Type B pancreatic cell (in vitro differentiated cells): ENCODE results near the gene PTTG1. TPM values are rescaled to one million over a fixed set of nuclear protein-coding genes. Genes with fewer than 3 reads are reported as not detected.
"Not testable (repeated sequence)": the region's sequence is repeated elsewhere in the genome, so short reads cannot be mapped to it uniquely, and the experiment has no call there.

Experiments
- DNase-seq: peaks from one replicate; pipeline ENCODE4 v3.0.0; 2021; ENCODE audit warnings: mixed read lengths; ENCODE audit not compliant: unreplicated experiment; ENCODE audit errors: extremely low spot score
- H3K27ac Mint-ChIP-seq: 2 replicates; pipeline ENCODE4 v1.8.0; 2021; ENCODE audit warnings: mild to moderate bottlenecking, mixed read lengths
- H3K27me3 Mint-ChIP-seq: 2 replicates; pipeline ENCODE4 v1.8.0; 2021; ENCODE audit warnings: mixed read lengths
- H3K36me3 Mint-ChIP-seq: 2 replicates; pipeline ENCODE4 v1.8.0; 2021; ENCODE audit warnings: mixed read lengths
- H3K4me1 Mint-ChIP-seq: one replicate; pipeline ENCODE4 v1.8.0; 2021; ENCODE audit warnings: mixed read lengths; ENCODE audit not compliant: unreplicated experiment
- H3K4me3 Mint-ChIP-seq: 2 replicates; pipeline ENCODE4 v1.8.0; 2021; ENCODE audit warnings: mild to moderate bottlenecking, mixed read lengths
- H3K9me3 Mint-ChIP-seq: 2 replicates; pipeline ENCODE4 v1.8.0; 2021; ENCODE audit warnings: mixed read lengths
- total RNA-seq: library from RNA; stranded (reverse); gene quantifications from 2 replicates; pipeline ENCODE4 v1.2.1, GENCODE V29; 2021; ENCODE audit warnings: low replicate concordance
- TF ChIP-seq, protein P1 (sequence below): fragments of 200-600 bp; sonication (generic); conservative IDR thresholded peaks from 2 replicates; pipeline ENCODE4 v1.5.0; 2021; ENCODE audit warnings: antibody characterized with exemption, mild to moderate bottlenecking

Gene PTTG1
- total RNA-seq, 1 donor from 2014 or later: 100 TPM

DNA sequence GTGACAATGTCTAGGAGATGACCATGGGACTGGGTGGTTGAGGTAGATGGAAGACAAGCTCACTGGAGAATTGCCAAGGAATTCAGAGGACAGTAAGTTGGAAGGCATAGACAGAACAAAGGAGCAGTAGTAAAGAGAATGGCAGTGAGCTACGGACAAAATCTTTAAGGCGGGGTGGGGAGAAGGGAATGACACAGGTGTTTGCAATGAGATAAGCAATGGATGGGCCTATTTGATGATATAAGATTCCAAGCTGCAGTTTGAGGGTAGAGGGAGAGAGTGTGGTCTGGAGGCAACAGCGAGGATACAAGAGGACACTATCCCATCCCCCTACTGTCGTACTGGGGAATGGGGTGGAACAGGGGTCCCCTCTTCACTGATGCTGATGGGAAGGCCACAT, 14.4 kb downstream of the PTTG1 start:
- H3K36me3 Mint-ChIP-seq: no peaks in the 10 kb centered on the region
- H3K4me1 Mint-ChIP-seq: peaks cover 23% of the 10 kb centered on the region
- no peak overlapping the region for H3K27ac Mint-ChIP-seq
- no peaks in the 10 kb centered on the region for H3K9me3 Mint-ChIP-seq
- no peak for DNase-seq
- peaks cover 17% of the 10 kb centered on the region for H3K27me3 Mint-ChIP-seq
- TF ChIP-seq, protein P1, sequence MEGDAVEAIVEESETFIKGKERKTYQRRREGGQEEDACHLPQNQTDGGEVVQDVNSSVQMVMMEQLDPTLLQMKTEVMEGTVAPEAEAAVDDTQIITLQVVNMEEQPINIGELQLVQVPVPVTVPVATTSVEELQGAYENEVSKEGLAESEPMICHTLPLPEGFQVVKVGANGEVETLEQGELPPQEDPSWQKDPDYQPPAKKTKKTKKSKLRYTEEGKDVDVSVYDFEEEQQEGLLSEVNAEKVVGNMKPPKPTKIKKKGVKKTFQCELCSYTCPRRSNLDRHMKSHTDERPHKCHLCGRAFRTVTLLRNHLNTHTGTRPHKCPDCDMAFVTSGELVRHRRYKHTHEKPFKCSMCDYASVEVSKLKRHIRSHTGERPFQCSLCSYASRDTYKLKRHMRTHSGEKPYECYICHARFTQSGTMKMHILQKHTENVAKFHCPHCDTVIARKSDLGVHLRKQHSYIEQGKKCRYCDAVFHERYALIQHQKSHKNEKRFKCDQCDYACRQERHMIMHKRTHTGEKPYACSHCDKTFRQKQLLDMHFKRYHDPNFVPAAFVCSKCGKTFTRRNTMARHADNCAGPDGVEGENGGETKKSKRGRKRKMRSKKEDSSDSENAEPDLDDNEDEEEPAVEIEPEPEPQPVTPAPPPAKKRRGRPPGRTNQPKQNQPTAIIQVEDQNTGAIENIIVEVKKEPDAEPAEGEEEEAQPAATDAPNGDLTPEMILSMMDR: no peak
- no peak overlapping the region for H3K4me3 Mint-ChIP-seq

DNA sequence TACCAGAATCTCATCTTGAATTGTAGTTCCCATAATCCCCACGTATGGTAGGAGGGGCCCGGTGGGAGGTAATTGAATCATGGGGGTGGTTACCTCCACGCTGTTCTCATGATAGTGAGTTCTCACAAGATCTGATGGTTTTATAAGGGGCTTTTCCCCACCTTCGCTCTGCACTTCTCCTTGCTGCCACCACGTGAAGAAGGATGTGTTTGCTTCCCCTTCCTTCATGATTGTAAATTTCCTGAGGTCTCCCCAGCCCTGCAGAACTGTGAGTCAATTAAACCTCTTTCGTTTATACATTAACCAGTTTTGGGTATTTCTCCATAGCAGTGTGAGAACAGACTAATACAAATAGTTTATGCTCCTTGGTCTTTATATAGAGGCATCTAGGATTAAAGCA, 15.0 kb downstream of the PTTG1 start:
- peaks cover 23% of the 10 kb centered on the region for H3K4me1 Mint-ChIP-seq
- H3K36me3 Mint-ChIP-seq, DNase-seq, H3K4me3 Mint-ChIP-seq, H3K27ac Mint-ChIP-seq, H3K9me3 Mint-ChIP-seq: not testable (repeated sequence)
- H3K27me3 Mint-ChIP-seq: peaks cover 17% of the 10 kb centered on the region

DNA sequence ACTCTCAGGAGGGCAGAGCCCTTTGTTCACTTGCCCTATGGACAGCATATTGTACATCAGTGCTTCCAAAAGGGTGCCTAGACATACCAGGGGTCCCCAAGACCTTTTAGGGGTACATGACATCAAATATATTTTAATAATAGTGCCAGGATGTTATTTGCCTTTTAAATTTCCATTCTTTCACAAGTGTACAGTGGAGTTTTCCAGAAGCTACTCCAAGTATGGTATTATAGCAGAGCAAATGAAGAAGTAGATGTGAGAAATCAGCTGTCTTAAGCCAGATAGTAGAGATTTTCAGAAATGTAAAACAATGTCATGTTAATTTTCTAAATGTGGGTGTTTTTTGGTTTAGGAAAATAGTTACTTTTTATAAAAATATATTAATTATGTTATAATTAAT, 15.6 kb downstream of the PTTG1 start:
- TF ChIP-seq, protein P1: no peak
- Mint-ChIP-seq H3K4me1 (peaks cover 23% of the 10 kb centered on the region), H3K36me3 (no peaks in the 10 kb centered on the region), H3K4me3 (no peak overlapping the region), H3K27me3 (peaks cover 17% of the 10 kb centered on the region), H3K27ac (no peak overlapping the region), H3K9me3 (no peaks in the 10 kb centered on the region)
- DNase-seq: no peak

DNA sequence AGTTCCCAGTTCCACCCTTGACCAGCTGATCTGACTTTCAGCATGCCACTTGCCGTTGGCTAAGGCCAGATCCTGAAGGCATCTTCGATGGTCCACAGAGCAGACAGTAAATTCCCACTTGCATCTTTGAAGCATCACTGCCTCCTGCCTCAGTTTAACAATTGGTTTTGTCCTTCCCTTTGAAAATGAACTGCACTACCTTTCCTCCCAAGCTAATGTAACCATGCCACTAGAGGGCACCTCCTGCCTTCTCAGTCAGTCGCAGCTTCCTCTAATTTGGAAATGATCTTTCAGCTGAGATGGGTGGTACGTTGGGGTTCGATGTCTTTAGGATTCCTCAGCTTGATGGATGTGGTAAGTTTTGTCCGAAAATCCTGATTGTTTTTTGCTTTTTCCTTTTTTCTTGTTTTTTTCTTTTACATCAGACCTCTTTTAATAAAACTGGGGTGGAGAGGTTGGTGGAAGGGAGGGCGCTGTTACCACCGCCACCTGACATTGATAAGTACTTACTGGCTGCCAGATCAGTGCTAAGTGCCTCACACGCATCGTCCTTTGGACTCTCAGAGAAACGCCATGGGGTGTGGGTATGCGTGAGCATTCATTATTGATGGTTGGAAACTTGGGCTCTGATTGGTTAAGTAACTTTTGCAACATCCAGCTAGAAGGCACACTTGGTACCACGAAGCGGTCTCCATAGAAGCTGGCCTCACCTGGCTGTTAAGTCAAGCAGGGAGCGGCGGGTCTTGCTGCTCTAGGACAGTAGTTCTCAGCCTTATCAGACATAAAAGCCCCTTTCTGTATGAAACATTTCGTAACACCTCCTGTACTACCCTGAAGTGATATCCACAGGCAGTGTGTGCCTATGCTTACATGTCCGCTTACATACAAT, 16.9 kb downstream of the PTTG1 start:
- DNase-seq: no peak
- TF ChIP-seq, protein P1: peak; percentile 77
- Mint-ChIP-seq H3K9me3 (no peaks in the 10 kb centered on the region), H3K4me3 (peak overlapping the region; percentile 80), H3K36me3 (no peaks in the 10 kb centered on the region), H3K27ac (peak overlapping the region; percentile 53), H3K27me3 (peaks cover 17% of the 10 kb centered on the region), H3K4me1 (peaks cover 20% of the 10 kb centered on the region)

DNA sequence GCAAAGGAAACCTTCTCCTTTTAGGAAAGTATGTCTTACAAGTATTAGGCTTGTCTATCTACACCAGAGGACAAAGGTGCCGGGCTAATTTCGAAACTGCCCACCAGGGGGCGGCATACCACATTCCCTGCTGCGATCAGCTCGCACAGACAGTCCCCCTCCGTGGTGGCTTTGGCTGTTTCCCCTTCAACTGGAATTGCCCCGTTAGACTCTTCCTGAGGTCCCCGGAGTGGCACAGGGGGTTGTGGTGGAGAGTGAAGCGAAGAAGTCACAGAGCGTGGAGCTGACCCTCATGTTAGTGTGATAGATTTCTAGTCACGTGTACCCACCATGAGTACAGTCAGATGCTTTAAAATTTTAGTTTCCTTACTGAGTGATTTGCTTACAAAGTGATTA, 17.5 kb downstream of the PTTG1 start:
- H3K9me3 Mint-ChIP-seq: no peaks in the 10 kb centered on the region
- H3K36me3 Mint-ChIP-seq: no peaks in the 10 kb centered on the region
- peaks cover 14% of the 10 kb centered on the region for H3K4me1 Mint-ChIP-seq
- H3K4me3 Mint-ChIP-seq: peak overlapping the region; percentile 80
- H3K27me3 Mint-ChIP-seq: peaks cover 17% of the 10 kb centered on the region
- TF ChIP-seq, protein P1: peak; percentile 97
- peak; percentile 89 for DNase-seq
- peak overlapping the region; percentile 53 for H3K27ac Mint-ChIP-seq

DNA sequence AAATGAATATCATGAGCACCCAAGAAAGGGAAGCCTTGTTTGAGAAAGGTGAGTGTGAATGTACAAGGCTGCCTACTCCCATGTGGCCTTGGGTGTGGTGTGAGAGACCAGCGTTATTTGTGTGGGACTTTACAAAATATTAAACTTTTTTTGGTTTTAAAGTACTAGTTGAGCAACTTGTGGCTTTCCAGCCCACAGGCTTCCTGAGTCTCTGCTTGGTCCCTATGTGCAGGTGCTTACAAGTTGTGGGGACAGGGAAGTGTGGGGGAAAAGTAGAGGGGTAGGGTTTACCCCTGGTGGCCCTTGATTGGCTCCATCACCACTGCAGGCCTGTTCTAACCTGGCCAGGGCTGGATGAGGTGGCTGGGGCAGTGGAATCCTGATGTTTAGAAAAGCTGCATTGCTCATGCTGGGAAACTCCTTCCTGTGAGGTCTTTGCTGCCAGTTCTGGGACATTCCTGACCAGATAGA, 19.7 kb downstream of the PTTG1 start:
- H3K36me3 Mint-ChIP-seq: no peaks in the 10 kb centered on the region
- H3K27ac Mint-ChIP-seq: no peak overlapping the region
- H3K4me1 Mint-ChIP-seq: peaks cover 11% of the 10 kb centered on the region
- H3K4me3 Mint-ChIP-seq: no peak overlapping the region
- TF ChIP-seq, protein P1: no peak
- H3K27me3 Mint-ChIP-seq: peaks cover 12% of the 10 kb centered on the region
- H3K9me3 Mint-ChIP-seq: no peaks in the 10 kb centered on the region
- DNase-seq: no peak
